ENCODE data around the gene ABCA1. TPM values are rescaled to one million over a fixed set of nuclear protein-coding genes. Genes with fewer than 3 reads are reported as not detected.

The ABCA1 gene
- total and polyA plus RNA-seq, 2 of the 13 experiments (the other 11 are each of a cell fraction or from before 2014, with no cell fraction given), result 26.8 to 63.8 TPM

GRCh38 chr9:104747565-104748358 lies 180.2 kb downstream of the ABCA1 start, which contains the start of gene NIPSNAP3A (continued):
- TF ChIP-seq, protein P1, sequence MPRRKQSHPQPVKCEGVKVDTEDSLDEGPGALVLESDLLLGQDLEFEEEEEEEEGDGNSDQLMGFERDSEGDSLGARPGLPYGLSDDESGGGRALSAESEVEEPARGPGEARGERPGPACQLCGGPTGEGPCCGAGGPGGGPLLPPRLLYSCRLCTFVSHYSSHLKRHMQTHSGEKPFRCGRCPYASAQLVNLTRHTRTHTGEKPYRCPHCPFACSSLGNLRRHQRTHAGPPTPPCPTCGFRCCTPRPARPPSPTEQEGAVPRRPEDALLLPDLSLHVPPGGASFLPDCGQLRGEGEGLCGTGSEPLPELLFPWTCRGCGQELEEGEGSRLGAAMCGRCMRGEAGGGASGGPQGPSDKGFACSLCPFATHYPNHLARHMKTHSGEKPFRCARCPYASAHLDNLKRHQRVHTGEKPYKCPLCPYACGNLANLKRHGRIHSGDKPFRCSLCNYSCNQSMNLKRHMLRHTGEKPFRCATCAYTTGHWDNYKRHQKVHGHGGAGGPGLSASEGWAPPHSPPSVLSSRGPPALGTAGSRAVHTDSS (CRISPR knock-in tag; conservative IDR thresholded peaks at IDR 0.05), result no peak
- TF ChIP-seq ZSCAN12 (CRISPR knock-in tag; IDR thresholded peaks at IDR 0.05), result no peak
- TF ChIP-seq BRD4 (CRISPR knock-in tag; IDR thresholded peaks at IDR 0.05), result no peak
- TF ChIP-seq ZNF782 (CRISPR knock-in tag; IDR thresholded peaks at IDR 0.05; ENCODE audit: borderline replicate concordance), result 0 out of 2 replicates have a peak, but pooled peaks have one; percentile 40
- no peak for TF ChIP-seq MAF1 (CRISPR knock-in tag; IDR thresholded peaks at IDR 0.05; ENCODE audit: borderline replicate concordance)
- no peak for TF ChIP-seq ZNF407 (CRISPR knock-in tag; IDR thresholded peaks at IDR 0.05; ENCODE audit: not compliant biosample characterization)
- TF ChIP-seq CHD2 (IDR thresholded peaks at IDR 0.05; ENCODE audit: low read depth, low read length), result no peak
- no peak; the same call in 1 of the 2 replicates for TF ChIP-seq ZNF570 (CRISPR knock-in tag; IDR thresholded peaks at IDR 0.05; ENCODE audit: borderline replicate concordance)
- TF ChIP-seq BCLAF1 (IDR thresholded peaks at IDR 0.05), result no peak
- TF ChIP-seq, protein P2, sequence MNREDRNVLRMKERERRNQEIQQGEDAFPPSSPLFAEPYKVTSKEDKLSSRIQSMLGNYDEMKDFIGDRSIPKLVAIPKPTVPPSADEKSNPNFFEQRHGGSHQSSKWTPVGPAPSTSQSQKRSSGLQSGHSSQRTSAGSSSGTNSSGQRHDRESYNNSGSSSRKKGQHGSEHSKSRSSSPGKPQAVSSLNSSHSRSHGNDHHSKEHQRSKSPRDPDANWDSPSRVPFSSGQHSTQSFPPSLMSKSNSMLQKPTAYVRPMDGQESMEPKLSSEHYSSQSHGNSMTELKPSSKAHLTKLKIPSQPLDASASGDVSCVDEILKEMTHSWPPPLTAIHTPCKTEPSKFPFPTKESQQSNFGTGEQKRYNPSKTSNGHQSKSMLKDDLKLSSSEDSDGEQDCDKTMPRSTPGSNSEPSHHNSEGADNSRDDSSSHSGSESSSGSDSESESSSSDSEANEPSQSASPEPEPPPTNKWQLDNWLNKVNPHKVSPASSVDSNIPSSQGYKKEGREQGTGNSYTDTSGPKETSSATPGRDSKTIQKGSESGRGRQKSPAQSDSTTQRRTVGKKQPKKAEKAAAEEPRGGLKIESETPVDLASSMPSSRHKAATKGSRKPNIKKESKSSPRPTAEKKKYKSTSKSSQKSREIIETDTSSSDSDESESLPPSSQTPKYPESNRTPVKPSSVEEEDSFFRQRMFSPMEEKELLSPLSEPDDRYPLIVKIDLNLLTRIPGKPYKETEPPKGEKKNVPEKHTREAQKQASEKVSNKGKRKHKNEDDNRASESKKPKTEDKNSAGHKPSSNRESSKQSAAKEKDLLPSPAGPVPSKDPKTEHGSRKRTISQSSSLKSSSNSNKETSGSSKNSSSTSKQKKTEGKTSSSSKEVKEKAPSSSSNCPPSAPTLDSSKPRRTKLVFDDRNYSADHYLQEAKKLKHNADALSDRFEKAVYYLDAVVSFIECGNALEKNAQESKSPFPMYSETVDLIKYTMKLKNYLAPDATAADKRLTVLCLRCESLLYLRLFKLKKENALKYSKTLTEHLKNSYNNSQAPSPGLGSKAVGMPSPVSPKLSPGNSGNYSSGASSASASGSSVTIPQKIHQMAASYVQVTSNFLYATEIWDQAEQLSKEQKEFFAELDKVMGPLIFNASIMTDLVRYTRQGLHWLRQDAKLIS (CRISPR knock-in tag; IDR thresholded peaks at IDR 0.05), result no peak
- no peak for TF ChIP-seq ZIK1 (CRISPR knock-in tag; IDR thresholded peaks at IDR 0.05; ENCODE audit: borderline replicate concordance, low read depth)
